GM12878 (cell line): ENCODE data around the gene CCN6. TPM values are rescaled to one million over a fixed set of nuclear protein-coding genes. Genes with fewer than 3 reads are reported as not detected.

Experiments
- BCL11A ChIP-seq: IDR thresholded peaks from 2 replicates; pipeline ENCODE4 v1.6.1; 2011; ENCODE audit warnings: low read depth, low read length
- HDGF ChIP-seq: fragments of 450-650 bp; IDR thresholded peaks from 2 replicates; pipeline ENCODE4 v1.6.1; 2016; ENCODE audit warnings: antibody characterized with exemption
- IRF3 ChIP-seq: fragments of 450-650 bp; IDR thresholded peaks from 2 replicates; pipeline ENCODE4 v1.6.1; 2014; ENCODE audit warnings: mild to moderate bottlenecking
- NBN ChIP-seq: fragments of 450-650 bp; IDR thresholded peaks from 2 replicates; pipeline ENCODE4 v1.6.1; 2016
- NKRF ChIP-seq: fragments of 450-650 bp; conservative IDR thresholded peaks from 2 replicates; pipeline ENCODE4 v1.6.1; 2017; ENCODE audit warnings: mild to moderate bottlenecking, moderate library complexity
- SP1 ChIP-seq: IDR thresholded peaks from one replicate; pipeline ENCODE4 v1.6.1; 2011; ENCODE audit warnings: low read depth, low read length
- ZBED1 ChIP-seq: IDR thresholded peaks from 2 replicates; pipeline ENCODE4 v1.6.1; 2016; ENCODE audit warnings: borderline replicate concordance
- ZBTB33 ChIP-seq: fragments of 450-650 bp; IDR thresholded peaks from 2 replicates; pipeline ENCODE4 v1.6.1; 2017; ENCODE audit warnings: mild to moderate bottlenecking
- ZNF622 ChIP-seq: fragments of 450-650 bp; IDR thresholded peaks from 2 replicates; pipeline ENCODE4 v1.6.1; 2017; ENCODE audit warnings: mild to moderate bottlenecking, inconsistent platforms
- ZNF687 ChIP-seq: fragments of 450-650 bp; IDR thresholded peaks from 2 replicates; pipeline ENCODE4 v1.6.1; 2017; ENCODE audit warnings: mild to moderate bottlenecking, moderate library complexity
- polyA plus RNA-seq, 11 experiments: library from polyadenylated mRNA; depleted of rRNA in 4 of 11; unstranded in 6 of 11; stranded (reverse) in 5 of 11; fragments of >200 nt; fragmentation: Nextera tagmentation in 4 of 11; fragmentation: Illumina TruSeq in 1 of 11; extraction: Ambion mirVana in 4 of 11; extraction: Trizol in 1 of 11; gene quantifications; 1 replicate in 1 of 11; 2 replicates in 10 of 11; pipeline versions ENCODE4 v1.2.1 to v1.2.3, GENCODE V29; 2011 to 2016; ENCODE audit warnings: inconsistent platforms in 2 of 11, missing spikeins in 2 of 11, low read depth in 1 of 11
- total RNA-seq, 4 experiments: library from RNA; depleted of rRNA in 3 of 4; stranded (reverse); fragments of >200 nt in 3 of 4; fragmentation: Illumina TruSeq in 1 of 4; extraction: Trizol in 1 of 4; gene quantifications; 2 replicates each; pipeline versions ENCODE4 v1.2.1 to v1.2.3, GENCODE V29; 2013 to 2021

CCN6 gene
- total and polyA plus RNA-seq, 10 of the 15 experiments (the other 5 are each of a cell fraction or from before 2014, with no cell fraction given), result 0.05 to 0.24 (median 0.19) TPM; not detected in 5

- TF ChIP-seq ZNF687, result no peak
- no peak for TF ChIP-seq NBN
- TF ChIP-seq SP1, result no peak
- no peak for TF ChIP-seq ZBTB33
- no peak for TF ChIP-seq IRF3
- TF ChIP-seq BCL11A, result no peak
- no peak for TF ChIP-seq HDGF
- no peak for TF ChIP-seq ZNF622
- TF ChIP-seq NKRF, result no peak
- TF ChIP-seq ZBED1, result no peak
- TF ChIP-seq, all 136 proteins: peak for 0
Observed at GRCh38 chr6:112007254-112007653, 46.6 kb upstream of the CCN6 start (continued).
